Panc1 (cell line): ENCODE data around the gene TSSK6. TPM values are rescaled to one million over a fixed set of nuclear protein-coding genes. Genes with fewer than 3 reads are reported as not detected.

Experiments
- ATAC-seq: fragments of 200-7000 bp; cut with Tn5 transposase; 2 replicates; pipeline ENCODE4 v1.9.1; 2020; ENCODE audit warnings: mild to moderate bottlenecking, moderate library complexity
- BruUV-seq: library from RNA; stranded (reverse); fragments of 400-500 nt; replicated peaks from 2 replicates; lab custom pipeline; 2021; lab: Mats Ljungman, UMichigan
- CTCF ChIA-PET: fragments of 300-600 bp; sonication (Branson Sonifier 250); formaldehyde crosslinking; loops from one replicate; lab custom pipeline; 2022; ENCODE audit warnings: antibody characterized with exemption; lab: Charles Lee
- POLR2A ChIA-PET: fragments of 300-600 bp; sonication (Branson Sonifier 250); formaldehyde crosslinking; loops from one replicate; lab custom pipeline; 2022; ENCODE audit warnings: antibody characterized with exemption; lab: Charles Lee
- DNase-seq: peaks from one replicate; pipeline ENCODE4 v3.0.0-alpha.2; 2010; ENCODE audit warnings: low read depth, low spot score
- H3K27ac ChIP-seq: 2 replicates; pipeline ENCODE4 v1.5.1; 2011; ENCODE audit warnings: mild to moderate bottlenecking, low read length, inconsistent platforms
- H3K27me3 ChIP-seq: fragments of 200-500 bp; sonication (Bioruptor generic); 2 replicates; pipeline ENCODE4 v1.6.0; 2014; ENCODE audit warnings: low read length, inconsistent platforms; ENCODE audit not compliant: control insufficient read depth, insufficient read depth
- H3K36me3 ChIP-seq: fragments of 200-500 bp; sonication (Bioruptor generic); 2 replicates; pipeline ENCODE4 v1.5.1; 2014; ENCODE audit warnings: inconsistent platforms, mild to moderate bottlenecking, low read length, moderate library complexity; ENCODE audit not compliant: control insufficient read depth, insufficient read depth
- H3K4me1 ChIP-seq: 2 replicates; pipeline ENCODE4 v1.5.1; 2011; ENCODE audit warnings: inconsistent platforms, mild to moderate bottlenecking, low read length, moderate library complexity; ENCODE audit not compliant: control insufficient read depth, insufficient read depth
- H3K4me3 ChIP-seq, 2 experiments: 2 replicates each; pipeline ENCODE4 v1.5.1; 2011 to 2012; ENCODE audit warnings: low read depth in 2 of 2, low read length in 2 of 2, mild to moderate bottlenecking in 2 of 2, inconsistent platforms in 1 of 2, moderate library complexity in 1 of 2
- H3K9me3 ChIP-seq: fragments of 200-500 bp; sonication (Bioruptor generic); 2 replicates; pipeline ENCODE4 v1.5.1; 2014; ENCODE audit warnings: low read depth, mild to moderate bottlenecking, inconsistent platforms, low read length, moderate library complexity; ENCODE audit not compliant: control insufficient read depth, insufficient read depth
- POLR2AphosphoS5 ChIP-seq: IDR thresholded peaks from 2 replicates; pipeline ENCODE4 v1.6.1; 2012; ENCODE audit warnings: mild to moderate bottlenecking, low read depth, low read length, moderate library complexity
- SIN3A ChIP-seq: IDR thresholded peaks from 2 replicates; pipeline ENCODE4 v1.6.1; 2012; ENCODE audit warnings: low read depth, mild to moderate bottlenecking, low read length, moderate library complexity, borderline replicate concordance; ENCODE audit not compliant: insufficient read depth
- TCF7L2 ChIP-seq: IDR thresholded peaks from 2 replicates; pipeline ENCODE4 v1.6.1; 2011; ENCODE audit warnings: mild to moderate bottlenecking, low read depth, low read length, inconsistent platforms
- in situ Hi-C: cut with HindIII; loops from 2 replicates; pipeline ENCODE4 v1.10.0; 2016; ENCODE audit warnings: low sequenced_read_pairs, low pct_unique_long_range_greater_than_20kb
- intact Hi-C: fragments of 100-400 bp; cut with micrococcal nuclease; formaldehyde crosslinking; loops from one replicate; pipeline ENCODE4 v1.10.0; 2022; ENCODE audit not compliant: unreplicated experiment
- total RNA-seq: library from RNA; stranded (reverse); gene quantifications from one replicate; pipeline ENCODE4 v1.2.1, GENCODE V29; 2021; ENCODE audit not compliant: unreplicated experiment
- TF ChIP-seq, protein P1 (sequence below), 2 experiments: IDR thresholded peaks; 2 replicates each; pipeline ENCODE4 v1.6.1; 2011 to 2012; ENCODE audit warnings: low read depth in 2 of 2, control low read depth in 1 of 2, low read length in 1 of 2, mild to moderate bottlenecking in 1 of 2, moderate library complexity in 1 of 2; ENCODE audit not compliant: insufficient read depth in 1 of 2
- TF ChIP-seq, protein P2 (sequence below): fragments of 450-650 bp; IDR thresholded peaks from 2 replicates; pipeline ENCODE4 v1.5.1; 2017; ENCODE audit warnings: mild to moderate bottlenecking

Gene TSSK6
- total RNA-seq, 1 experiment from 2014 or later, result 1.8 TPM

DNA sequence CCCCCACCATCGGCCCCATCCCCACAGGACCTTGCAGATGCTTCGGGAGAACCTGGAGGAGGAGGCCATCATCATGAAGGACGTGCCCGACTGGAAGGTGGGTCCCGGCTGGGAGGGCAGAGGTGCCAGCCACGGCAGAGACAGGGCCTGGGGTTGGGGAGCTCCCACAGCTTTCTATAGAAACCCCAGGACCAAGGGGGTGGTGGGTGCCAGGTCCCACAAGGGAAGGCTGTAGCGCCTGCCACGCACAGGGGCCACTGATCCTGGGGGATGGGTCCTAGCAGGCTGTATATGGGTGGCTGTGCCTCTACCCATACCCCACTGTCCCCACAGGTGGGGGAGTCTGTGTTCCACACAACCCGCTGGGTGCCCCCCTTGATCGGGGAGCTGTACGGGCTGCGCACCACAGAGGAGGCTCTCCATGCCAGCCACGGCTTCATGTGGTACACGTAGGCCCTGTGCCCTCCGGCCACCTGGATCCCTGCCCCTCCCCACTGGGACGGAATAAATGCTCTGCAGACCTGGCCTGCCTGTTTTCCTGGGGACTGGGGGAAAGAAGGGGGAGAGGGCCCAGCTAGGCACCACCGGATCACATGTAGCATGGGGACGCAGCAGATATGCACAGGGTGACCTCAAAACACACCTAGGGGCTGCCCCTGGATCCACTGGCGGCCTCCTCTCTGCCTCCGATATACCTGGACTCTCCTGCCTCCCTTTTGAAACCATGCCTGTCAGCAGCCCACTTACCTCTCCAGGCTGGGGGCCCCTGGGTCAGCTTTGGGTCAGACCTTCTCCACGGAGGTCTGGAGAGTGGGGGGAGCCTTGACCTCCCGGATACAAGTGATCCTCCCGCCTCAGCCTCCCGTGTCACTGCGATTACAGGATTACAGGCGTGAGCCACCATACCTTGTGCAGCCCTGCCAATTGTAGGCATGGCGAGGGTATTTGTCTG is 12.6 kb upstream of the TSSK6 start:
- CTCF ChIA-PET, result interaction anchor here (0.6 kb wide), 1 partner anchor 544 kb away, joined by 16 read pairs; no protein-coding TSS in a partner anchor
- intact Hi-C loops (no loop called here), in situ Hi-C loops (no loop called here)

DNA sequence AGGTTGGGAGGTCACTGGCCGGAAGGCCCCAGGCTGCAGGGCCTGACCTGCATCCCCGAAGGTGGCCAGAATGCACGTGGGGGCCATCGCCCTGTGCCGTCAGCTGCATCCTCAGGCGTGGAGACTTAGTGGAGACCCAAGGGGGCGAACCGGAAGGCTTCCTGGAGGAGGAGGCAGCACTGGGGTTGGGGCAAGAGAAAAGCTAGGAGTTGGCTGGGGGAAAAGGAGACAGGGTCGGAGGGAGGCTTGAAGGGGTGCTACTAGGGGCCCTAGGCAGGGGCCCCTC is 12.0 kb upstream of the TSSK6 start:
- H3K4me1 ChIP-seq, result no peaks in the 10 kb centered on the region; the same call in 1 of the 2 replicates
- H3K27ac ChIP-seq, result no peak overlapping the region
- TF ChIP-seq SIN3A, result no peak
- TF ChIP-seq, protein P1, sequence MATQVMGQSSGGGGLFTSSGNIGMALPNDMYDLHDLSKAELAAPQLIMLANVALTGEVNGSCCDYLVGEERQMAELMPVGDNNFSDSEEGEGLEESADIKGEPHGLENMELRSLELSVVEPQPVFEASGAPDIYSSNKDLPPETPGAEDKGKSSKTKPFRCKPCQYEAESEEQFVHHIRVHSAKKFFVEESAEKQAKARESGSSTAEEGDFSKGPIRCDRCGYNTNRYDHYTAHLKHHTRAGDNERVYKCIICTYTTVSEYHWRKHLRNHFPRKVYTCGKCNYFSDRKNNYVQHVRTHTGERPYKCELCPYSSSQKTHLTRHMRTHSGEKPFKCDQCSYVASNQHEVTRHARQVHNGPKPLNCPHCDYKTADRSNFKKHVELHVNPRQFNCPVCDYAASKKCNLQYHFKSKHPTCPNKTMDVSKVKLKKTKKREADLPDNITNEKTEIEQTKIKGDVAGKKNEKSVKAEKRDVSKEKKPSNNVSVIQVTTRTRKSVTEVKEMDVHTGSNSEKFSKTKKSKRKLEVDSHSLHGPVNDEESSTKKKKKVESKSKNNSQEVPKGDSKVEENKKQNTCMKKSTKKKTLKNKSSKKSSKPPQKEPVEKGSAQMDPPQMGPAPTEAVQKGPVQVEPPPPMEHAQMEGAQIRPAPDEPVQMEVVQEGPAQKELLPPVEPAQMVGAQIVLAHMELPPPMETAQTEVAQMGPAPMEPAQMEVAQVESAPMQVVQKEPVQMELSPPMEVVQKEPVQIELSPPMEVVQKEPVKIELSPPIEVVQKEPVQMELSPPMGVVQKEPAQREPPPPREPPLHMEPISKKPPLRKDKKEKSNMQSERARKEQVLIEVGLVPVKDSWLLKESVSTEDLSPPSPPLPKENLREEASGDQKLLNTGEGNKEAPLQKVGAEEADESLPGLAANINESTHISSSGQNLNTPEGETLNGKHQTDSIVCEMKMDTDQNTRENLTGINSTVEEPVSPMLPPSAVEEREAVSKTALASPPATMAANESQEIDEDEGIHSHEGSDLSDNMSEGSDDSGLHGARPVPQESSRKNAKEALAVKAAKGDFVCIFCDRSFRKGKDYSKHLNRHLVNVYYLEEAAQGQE (IDR thresholded peaks at IDR 0.05; ENCODE audit: insufficient read depth in 1 of 2, low read depth in 2 of 2, low read length in 1 of 2), result no peak
- TF ChIP-seq POLR2AphosphoS5, result no peak
- TF ChIP-seq, protein P2, sequence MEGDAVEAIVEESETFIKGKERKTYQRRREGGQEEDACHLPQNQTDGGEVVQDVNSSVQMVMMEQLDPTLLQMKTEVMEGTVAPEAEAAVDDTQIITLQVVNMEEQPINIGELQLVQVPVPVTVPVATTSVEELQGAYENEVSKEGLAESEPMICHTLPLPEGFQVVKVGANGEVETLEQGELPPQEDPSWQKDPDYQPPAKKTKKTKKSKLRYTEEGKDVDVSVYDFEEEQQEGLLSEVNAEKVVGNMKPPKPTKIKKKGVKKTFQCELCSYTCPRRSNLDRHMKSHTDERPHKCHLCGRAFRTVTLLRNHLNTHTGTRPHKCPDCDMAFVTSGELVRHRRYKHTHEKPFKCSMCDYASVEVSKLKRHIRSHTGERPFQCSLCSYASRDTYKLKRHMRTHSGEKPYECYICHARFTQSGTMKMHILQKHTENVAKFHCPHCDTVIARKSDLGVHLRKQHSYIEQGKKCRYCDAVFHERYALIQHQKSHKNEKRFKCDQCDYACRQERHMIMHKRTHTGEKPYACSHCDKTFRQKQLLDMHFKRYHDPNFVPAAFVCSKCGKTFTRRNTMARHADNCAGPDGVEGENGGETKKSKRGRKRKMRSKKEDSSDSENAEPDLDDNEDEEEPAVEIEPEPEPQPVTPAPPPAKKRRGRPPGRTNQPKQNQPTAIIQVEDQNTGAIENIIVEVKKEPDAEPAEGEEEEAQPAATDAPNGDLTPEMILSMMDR, result no peak
- TF ChIP-seq TCF7L2, result no peak
- in situ Hi-C loops (no loop called here), intact Hi-C loops (no loop called here)
- DNase-seq (no peak), ATAC-seq (no peak)
- H3K9me3 ChIP-seq, result no peaks in the 10 kb centered on the region
- H3K36me3 ChIP-seq, result no peaks in the 10 kb centered on the region
- CTCF ChIA-PET, result no interaction called here
- POLR2A ChIA-PET, result no interaction called here
- H3K4me3 ChIP-seq, result no peak overlapping the region
- BruUV-seq, result no TSS peak
- H3K27me3 ChIP-seq, result no peaks in the 10 kb centered on the region

More for the DNA sequence above, 12.6 kb upstream of the TSSK6 start:
- DNase-seq (no peak), ATAC-seq (no peak)
- no peaks in the 10 kb centered on the region for H3K27me3 ChIP-seq
- no peak for TF ChIP-seq POLR2AphosphoS5
- TF ChIP-seq, protein P2, result no peak
- TF ChIP-seq, protein P1 (IDR thresholded peaks at IDR 0.05; ENCODE audit: insufficient read depth in 1 of 2, low read depth in 2 of 2, low read length in 1 of 2), result no peak
- no peak overlapping the region for H3K27ac ChIP-seq
- POLR2A ChIA-PET, result no interaction called here
- H3K4me1 ChIP-seq, result no peaks in the 10 kb centered on the region; the same call in 1 of the 2 replicates
- no peaks in the 10 kb centered on the region for H3K36me3 ChIP-seq
- BruUV-seq, result no TSS peak
- no peak overlapping the region for H3K4me3 ChIP-seq
- H3K9me3 ChIP-seq, result no peaks in the 10 kb centered on the region
